Measurements from ENCODE around the gene EVA1C. TPM values are rescaled to one million over a fixed set of nuclear protein-coding genes. Genes with fewer than 3 reads are reported as not detected.
"Not testable (repeated sequence)": the region's sequence is repeated elsewhere in the genome, so short reads cannot be mapped to it uniquely, and the experiment has no call there.

The EVA1C gene, protein sequence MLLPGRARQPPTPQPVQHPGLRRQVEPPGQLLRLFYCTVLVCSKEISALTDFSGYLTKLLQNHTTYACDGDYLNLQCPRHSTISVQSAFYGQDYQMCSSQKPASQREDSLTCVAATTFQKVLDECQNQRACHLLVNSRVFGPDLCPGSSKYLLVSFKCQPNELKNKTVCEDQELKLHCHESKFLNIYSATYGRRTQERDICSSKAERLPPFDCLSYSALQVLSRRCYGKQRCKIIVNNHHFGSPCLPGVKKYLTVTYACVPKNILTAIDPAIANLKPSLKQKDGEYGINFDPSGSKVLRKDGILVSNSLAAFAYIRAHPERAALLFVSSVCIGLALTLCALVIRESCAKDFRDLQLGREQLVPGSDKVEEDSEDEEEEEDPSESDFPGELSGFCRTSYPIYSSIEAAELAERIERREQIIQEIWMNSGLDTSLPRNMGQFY
- 8.3 TPM for total RNA-seq

DNA sequence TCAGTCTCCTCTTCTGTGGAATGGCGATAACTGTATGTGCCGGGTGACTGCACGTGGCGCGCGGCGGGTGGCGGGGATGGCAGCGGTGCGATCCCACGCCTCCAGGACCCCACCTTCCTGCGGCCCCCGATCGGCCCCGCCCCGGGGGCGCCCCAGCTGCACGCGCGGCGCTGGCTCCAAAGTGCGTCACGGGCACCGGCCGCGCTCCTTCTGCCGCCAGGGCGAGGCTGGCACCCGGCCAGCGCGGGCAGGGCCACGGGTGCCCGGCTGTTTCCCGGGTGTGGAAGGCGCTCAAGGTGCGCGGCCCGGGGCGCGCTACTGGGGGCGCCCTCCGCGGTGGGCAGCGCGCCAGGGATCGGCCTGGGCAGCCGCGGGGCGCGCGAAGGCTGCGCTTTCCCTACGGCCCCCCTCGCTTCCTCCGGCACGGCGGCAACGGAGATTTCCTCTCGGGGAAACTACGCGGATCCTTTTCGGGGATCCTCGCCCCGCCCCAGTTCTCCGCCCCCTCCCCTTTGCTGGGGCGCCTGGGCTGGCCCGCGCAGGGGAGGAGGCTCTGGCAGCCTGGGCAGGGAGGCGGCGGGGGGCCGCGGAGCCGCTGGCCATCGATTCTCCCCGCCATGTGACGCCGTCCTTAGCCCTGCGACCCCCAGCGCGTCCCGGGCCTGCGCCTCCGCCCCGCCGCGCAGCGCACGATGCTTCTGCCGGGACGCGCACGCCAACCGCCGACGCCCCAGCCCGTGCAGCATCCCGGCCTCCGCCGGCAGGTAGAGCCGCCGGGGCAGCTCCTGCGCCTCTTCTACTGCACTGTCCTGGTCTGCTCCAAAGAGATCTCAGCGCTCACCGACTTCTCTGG lies at the start of gene EVA1C:
TSS of gene EVA1C (plus strand) at position 545 of the 853 bp plus-strand sequence. CDS start at position 693, 148 bp downstream.
- peak; percentile 56 to 71 (median 59) for DNase-seq (ENCODE audit: low read depth in 2 of 3, low spot score in 2 of 3)

DNA sequence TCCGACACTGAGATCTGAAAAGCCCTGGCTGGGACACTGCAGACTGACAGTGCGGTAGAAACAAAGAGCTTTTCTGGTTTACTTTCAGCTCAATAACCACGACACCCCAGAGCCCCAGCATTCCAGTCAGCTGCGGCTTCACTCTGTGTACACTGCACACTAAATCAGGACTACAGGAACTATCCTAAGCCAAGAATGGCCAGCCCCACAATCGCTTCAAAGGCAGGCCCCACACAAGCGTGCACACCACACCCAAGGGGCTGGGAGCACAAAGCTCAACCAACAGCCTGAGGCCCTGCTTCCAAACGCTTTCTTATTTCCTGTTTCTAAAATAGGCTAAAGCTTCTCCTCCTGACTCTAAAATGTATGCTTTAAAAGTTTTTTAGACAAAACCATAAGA lies 48.1 kb upstream of the EVA1C start:
- no peak for DNase-seq (ENCODE audit: low read depth in 2 of 3, low spot score in 2 of 3)

DNA sequence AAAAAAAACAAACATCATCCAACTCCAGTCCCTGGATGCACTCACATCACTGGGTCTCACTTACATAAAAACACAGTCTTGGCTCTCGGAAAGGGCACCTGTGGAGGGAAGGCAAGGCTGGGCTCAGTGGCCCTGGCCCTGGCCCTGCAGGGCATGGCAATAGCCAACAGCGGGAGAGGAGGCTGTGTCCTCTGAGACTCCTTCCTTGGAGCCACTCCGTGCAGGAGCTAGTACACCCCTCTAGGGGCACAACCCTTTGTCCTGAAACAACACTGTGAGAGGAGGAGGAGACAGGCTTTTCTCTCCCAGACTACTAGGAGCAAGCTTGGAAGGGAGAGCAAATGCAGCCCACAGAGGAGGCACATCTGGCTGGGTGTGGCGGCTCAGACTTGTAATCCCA lies 47.7 kb upstream of the EVA1C start:
- no peak for DNase-seq (ENCODE audit: low read depth in 2 of 3, low spot score in 2 of 3)

DNA sequence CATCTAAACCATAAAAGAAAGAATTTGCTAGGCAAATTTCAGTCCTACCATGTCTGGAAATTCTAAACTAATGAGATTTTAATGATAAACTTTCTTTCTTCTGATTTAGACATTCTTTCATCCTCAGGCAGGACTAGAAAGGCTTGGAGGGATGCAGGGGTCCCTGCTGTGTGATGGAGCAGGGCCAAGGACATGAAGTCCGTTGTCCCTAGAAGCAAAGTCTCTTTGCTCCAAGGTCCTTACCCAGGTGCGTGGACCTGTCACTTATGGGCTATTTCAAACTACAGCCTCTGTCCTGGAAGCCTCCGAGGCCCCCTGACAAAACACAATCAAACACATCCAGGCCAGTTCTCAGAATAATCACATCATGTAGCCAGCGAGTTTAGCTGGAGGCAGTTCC lies 46.3 kb upstream of the EVA1C start:
- no peak for DNase-seq (ENCODE audit: low read depth in 2 of 3, low spot score in 2 of 3)

DNA sequence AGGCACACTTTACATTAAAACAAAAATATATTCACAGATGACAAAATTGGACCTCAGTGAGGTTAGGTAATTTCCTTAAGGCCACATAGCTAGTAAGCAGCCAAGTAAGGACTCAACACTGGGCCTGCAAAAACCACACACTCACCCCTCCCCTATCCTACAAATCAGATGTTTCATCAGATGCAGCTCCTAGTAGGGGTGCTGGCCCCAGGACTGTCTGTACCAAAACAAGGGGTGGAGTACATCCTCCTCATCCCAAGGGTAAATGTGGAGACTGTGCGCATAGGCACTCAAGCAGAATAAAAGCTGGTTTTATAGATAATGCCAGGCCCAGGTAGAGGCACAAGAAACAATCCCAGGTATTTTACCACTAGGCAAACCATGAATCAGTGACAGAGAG lies 45.3 kb upstream of the EVA1C start:
- DNase-seq (ENCODE audit: low read depth in 2 of 3, low spot score in 2 of 3), result no peak

DNA sequence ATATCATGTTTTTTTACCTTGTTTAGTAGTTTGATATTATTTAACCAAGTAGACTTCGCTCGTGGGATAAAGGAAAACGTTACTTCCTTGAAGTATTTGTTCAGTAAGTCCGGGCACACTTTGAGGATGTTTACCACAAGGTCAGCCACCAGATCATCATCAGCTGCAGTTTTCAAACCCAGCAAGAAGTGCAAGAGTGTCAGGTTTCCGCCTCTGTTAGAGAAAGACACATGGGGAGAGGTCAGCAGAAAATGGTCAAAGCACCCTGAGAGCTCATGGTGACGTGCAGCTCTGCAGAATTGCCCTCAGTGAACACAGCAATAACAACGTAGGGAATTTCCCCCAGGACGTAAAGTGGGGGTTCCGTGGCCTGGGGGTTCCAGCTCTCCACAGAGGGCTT lies 44.1 kb upstream of the EVA1C start:
- DNase-seq (ENCODE audit: low read depth in 2 of 3, low spot score in 2 of 3), result no peak

DNA sequence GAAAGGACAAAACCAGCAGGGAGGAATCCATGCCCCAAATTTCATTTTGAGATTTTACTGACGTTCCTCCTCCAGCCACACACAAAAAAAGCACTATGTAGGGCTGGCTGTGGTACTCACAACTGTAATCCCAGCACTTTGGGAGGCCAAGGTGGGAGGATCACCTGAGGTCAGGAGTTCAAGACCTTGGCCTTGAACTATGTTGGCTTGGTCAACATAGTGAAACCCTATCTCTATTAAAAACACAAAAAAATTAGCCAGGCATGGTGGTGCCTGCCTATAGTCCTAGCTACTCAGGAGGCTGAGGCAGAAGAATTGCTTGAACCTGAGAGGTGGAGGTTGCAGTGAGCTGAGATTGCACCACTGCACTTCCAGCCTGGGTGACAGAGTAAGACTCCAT lies 43.5 kb upstream of the EVA1C start:
- not testable (repeated sequence) for DNase-seq (ENCODE audit: low read depth in 2 of 3, low spot score in 2 of 3)

DNA sequence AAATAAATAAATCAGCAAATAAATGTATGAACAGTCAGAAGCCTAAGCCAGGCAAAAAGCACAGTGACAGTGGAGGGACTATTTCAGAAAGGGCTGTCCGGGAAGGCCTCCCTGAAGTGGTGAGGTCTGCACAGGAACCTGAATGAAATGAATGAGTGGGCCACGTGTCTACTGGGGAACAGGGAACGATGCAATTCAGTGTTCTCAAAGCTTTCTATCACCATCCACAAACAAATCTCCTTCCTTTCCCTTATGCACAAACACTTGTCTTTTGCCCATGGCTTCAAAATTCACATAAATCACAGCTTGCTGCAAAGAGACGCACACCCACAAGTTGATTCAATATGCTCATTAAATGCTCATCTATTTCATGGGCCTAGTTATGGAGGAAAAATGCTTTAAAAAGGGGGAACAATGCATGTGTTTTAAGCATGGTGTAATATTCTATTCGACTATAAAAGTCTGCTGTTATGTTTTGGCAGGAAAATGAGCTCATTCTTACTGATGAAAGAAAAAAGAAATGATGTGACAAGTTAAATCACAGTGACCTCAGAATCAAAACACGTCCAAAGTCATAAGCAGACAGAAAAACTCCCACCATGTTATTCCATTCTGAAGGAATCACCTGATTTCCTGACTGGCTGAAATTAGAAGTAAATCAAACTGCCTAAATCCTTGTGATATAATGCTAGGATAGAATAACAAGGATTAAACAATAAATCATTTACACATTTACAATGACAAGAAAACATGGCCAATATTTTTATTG lies 41.3 kb upstream of the EVA1C start:
- DNase-seq (ENCODE audit: low read depth in 2 of 3, low spot score in 2 of 3), result no peak

DNA sequence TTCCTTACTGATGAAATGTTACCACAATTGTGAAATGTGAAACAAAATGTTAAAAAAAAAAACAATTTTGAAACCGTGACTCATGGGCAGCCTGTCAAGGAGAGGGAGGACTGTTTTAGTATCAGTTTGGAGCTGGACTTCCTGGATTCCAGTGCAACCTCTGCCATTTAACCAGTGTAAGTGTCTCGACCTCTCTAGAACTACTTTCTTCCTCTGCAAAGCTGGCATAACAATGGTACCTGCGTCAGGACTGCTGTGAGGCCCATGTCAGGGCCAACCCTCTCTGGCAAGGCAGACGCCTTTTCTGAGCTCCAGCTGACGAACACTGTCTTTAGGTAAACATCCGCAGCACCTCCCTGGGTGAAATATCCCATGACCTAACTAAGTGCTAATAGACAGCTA lies 40.6 kb upstream of the EVA1C start:
- DNase-seq (ENCODE audit: low read depth in 2 of 3, low spot score in 2 of 3), result no peak

DNA sequence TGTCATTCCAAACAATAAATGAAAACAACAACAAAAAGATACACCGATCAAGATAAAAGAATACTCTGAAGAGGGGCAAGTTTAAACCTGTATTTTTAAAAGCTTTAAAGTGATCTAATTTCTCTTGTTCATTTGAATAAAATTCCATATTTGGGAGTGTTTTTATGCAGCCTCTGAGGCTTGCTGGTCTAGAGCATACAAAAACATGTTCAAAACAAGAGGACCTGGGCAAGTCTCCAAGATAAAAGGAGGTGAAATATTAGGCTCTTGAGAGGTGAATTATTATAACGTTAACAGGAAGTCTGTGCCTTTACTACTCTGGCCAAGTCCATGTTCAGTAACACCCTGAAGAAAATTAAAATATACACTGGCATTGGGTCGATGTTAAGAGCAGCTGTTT lies 39.8 kb upstream of the EVA1C start:
- no peak for DNase-seq (ENCODE audit: low read depth in 2 of 3, low spot score in 2 of 3)

DNA sequence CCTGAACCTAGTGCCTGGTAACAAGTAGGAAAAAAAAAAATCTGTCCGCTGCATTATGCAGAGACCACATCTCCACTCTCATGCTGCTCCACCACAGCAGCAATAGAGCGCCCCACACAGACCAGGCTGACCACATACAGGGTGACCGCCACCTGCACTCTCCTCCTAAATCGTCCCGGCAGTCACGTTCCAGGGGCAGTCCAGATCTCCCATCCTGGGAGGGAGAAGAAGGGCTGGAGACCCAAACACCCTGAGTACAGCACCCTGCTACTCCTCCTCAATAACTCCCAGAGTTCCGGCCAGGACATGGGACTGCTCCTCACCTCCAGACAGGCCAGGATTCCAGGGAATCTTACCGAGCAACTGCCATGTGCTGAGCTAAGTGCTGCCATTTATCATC lies 35.0 kb upstream of the EVA1C start:
- DNase-seq (ENCODE audit: low read depth in 2 of 3, low spot score in 2 of 3), result no peak

DNA sequence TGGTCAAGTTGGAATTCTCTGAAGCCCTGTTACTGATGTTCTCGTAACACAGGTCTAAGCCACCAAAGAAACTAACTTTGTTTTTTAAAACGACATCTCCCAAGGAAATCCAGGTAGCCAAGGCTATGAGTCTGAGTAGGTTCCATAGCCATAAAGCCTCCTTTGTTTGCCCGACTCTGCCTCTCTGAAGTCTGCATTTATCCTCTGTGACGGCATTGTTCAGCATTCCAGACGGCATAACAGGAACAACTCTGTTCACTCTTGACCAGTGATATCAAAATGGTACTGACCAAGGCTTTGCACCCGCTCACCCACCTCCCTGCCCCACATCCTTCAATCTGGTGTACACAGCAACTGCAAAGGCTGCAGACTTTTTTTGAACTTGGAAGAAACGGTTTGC lies 34.5 kb upstream of the EVA1C start:
- no peak for DNase-seq (ENCODE audit: low read depth in 2 of 3, low spot score in 2 of 3)

DNA sequence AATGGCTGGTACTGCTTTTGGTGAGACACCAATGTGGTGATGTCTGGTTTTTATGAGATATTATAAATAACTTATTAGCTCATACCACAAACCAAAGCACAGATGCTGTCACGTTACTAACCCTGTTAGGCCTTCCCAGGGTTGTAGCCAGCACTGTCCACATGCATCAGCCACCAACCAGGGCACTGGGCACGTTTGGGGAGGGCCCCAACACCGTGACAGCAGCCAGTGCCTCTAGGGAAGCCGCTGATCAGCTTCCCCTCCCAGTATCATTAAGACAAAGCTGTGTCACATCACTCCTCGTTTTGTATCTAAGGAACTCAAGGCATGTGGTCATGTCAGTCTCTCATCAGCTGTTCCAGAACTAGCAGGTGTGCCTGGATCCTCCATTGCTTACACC lies 33.5 kb upstream of the EVA1C start:
- no peak for DNase-seq (ENCODE audit: low read depth in 2 of 3, low spot score in 2 of 3)

DNA sequence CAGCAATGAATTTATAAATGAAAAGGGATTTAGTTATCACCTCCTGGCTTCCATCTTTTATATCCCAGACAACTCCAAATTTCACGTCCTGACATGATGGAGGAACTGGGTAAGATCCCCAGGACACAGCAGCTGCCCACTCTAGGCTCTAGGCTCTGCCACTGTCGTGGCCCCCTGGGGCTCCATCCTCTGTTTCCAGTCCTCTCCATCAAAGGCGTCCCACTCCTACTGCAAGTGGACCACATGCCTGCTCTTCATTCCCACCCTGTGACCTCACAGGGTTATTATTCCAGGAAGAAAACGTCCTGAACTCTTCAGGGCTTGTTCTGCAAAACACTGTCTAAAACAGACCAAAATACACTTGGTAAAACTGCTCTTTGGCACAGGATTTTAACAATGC lies 31.6 kb upstream of the EVA1C start:
- DNase-seq (ENCODE audit: low read depth in 2 of 3, low spot score in 2 of 3), result no peak

DNA sequence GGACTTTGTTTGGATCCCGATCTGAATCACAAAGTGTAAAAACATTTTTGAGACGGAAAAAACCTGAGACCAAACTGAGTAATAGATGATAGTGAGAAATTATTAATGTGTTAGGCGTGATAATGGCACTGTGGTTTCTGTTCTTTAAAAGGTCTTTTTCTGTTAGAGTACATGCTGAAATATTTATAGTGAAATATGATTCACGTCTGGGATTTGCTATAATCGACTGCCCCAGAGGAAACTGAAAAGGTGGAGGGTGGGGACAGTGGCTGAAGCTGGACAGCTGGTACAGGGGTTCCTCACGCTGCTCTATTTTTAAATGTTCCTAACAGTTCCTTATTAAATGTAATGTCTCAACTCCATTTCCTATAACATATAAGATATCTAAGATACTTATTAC lies 30.9 kb upstream of the EVA1C start:
- DNase-seq (ENCODE audit: low read depth in 2 of 3, low spot score in 2 of 3), result no peak

DNA sequence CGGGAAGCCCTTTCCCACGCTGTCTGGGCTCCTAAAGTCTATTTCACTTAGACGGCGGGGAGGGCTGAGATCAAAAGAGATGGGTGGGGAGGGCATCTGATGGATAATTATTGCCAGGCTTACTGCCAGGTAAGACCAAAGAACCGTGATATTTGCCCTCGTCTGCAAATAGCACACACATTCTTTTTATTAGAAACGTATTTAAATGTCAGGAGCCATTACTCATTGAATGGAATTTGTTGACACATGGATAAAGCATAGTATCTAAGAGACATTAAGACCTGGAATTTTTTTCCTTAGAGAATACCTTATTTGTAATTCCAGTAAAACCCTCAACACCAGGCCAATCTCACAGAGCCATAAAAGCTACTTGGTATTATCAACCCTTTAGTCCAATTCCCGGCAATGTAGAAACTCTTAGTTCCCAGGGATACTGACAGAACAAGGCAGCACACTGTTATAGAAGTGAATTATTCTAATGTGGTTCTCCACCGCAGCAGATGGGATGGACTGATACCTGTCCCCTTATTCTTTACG lies 30.3 kb upstream of the EVA1C start:
- DNase-seq (ENCODE audit: low read depth in 2 of 3, low spot score in 2 of 3), result no peak

DNA sequence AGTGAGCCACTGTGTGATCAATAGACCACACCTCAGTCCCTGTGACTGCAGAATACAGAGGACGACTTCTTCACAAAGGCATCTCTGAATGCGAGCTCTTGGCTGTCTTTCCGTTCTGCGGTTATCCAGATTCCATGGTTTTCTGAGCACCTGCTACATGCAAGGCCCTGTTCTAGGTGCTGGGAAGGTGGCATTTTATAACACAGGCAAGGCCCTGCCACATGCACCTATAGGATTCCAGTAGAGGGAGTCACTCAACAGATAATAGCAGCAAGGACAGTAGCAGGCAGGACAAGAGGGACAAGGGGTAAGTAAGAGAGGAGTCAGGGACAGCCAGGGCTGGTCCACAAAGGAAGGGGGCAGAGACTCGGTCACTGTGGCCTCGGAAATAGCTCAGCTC lies 28.7 kb upstream of the EVA1C start:
- DNase-seq (ENCODE audit: low read depth in 2 of 3, low spot score in 2 of 3), result no peak

DNA sequence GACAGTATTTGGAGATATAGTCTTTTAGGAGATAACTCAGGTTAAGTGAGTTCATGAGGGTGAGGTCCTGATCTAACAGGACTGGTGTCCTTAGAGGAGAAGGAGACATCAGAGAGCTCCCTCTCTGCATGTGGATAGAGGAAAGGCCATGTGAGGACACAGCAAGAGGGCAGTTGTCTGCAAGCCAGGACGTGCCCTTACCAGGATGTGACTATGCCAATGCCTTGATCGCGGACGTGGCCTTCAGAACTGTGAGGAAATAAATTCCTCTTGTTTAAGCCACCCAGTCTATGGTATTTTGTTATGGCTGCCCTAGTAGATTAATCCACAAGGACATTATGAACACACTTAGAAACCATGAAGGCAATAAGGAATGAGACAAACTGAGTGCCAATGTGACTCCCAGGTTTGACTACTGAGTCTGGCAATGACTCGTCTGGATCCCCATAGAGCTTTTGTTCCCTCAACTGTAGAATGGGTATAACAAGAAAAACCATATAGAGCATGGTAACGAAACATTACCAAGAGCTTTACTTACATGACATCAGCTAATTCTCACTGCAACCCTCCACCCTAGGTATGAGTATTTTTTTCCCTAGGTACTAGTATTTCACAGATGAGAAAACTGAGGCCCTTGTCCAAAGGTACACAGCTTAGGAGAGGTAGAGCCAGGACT lies 26.2 kb upstream of the EVA1C start:
- DNase-seq (ENCODE audit: low read depth in 2 of 3, low spot score in 2 of 3), result no peak

DNA sequence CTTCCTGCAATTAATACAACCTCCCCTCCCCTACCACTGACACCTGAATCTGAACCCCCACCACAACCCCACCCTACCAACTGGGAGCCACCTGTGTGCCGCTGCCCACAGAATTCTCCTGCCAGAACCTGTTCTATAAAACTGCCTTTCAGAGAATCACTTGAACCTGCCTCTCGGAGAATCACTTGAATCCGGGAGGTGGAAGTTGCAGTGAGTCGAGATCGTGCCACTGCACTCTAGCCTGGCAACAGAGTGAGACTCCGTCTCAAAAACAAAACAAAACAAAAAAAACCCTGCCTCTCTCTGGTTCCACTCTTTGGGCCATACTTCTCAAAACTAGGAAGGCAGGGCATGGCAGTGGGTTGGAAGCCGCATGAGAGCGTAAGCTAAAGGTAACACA lies 25.4 kb upstream of the EVA1C start:
- DNase-seq (ENCODE audit: low read depth in 2 of 3, low spot score in 2 of 3), result no peak

DNA sequence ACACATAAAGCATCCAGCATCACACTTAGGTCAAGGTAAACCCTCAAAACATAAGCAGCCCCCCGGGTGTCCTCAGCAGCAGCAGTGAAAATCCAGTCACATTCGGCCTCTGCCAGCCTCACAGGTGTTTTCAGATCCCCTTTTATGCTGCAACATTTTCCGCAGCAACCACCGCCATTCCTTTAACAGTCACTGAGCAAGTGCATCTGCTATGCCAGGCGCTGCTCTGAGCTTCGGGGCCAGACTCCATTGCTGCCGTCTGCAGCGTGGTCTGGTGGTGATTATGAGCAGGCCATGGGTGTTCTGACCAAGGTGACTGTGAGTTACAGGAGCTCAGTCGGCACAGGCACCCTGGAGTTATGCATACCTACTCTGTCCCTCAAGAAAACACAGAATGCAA lies 24.2 kb upstream of the EVA1C start:
- DNase-seq (ENCODE audit: low read depth in 2 of 3, low spot score in 2 of 3), result no peak

Data from hematopoietic multipotent progenitor cell (in vitro differentiated cells).